Measurements from ENCODE around the gene MCL1. TPM values are rescaled to one million over a fixed set of nuclear protein-coding genes. Genes with fewer than 3 reads are reported as not detected.
"Not testable (repeated sequence)": the region's sequence is repeated elsewhere in the genome, so short reads cannot be mapped to it uniquely, and the experiment has no call there.

The MCL1 gene
- total RNA-seq, 1 donor from 2014 or later, result 154 TPM

GRCh38 chr1:150609732-150610131 is 30.3 kb upstream of the MCL1 start:
- no peak for TF ChIP-seq CTCF (IDR thresholded peaks at IDR 0.05; ENCODE audit: partially characterized antibody, unreplicated experiment)
- Mint-ChIP-seq H3K27me3 (ENCODE audit: unreplicated experiment) (peaks cover 3% of the 10 kb centered on the region), H3K9me3 (ENCODE audit: unreplicated experiment) (peaks cover 3% of the 10 kb centered on the region), H3K36me3 (ENCODE audit: unreplicated experiment) (no peaks in the 10 kb centered on the region), H3K4me3 (ENCODE audit: unreplicated experiment) (no peak overlapping the region), H3K4me1 (ENCODE audit: low read depth, unreplicated experiment) (peaks cover under 1% of the 10 kb centered on the region), H3K27ac (ENCODE audit: unreplicated experiment) (peak overlapping the region; percentile 11)
- DNase-seq, result no peak

- Mint-ChIP-seq H3K27ac (ENCODE audit: unreplicated experiment) (peak overlapping the region; percentile 8), H3K4me1 (ENCODE audit: low read depth, unreplicated experiment) (peaks cover 7% of the 10 kb centered on the region), H3K4me3 (ENCODE audit: unreplicated experiment) (no peak overlapping the region), H3K36me3 (ENCODE audit: unreplicated experiment) (no peaks in the 10 kb centered on the region), H3K27me3 (ENCODE audit: unreplicated experiment) (peaks cover 4% of the 10 kb centered on the region), H3K9me3 (ENCODE audit: unreplicated experiment) (no peaks in the 10 kb centered on the region)
- TF ChIP-seq CTCF (IDR thresholded peaks at IDR 0.05; ENCODE audit: partially characterized antibody, unreplicated experiment), result no peak
- DNase-seq, result no peak
Observed at GRCh38 chr1:150606463-150607142, 27.2 kb upstream of the MCL1 start.

GRCh38 chr1:150605451-150605731 is 26.0 kb upstream of the MCL1 start:
- H3K27ac Mint-ChIP-seq (ENCODE audit: unreplicated experiment); H3K9me3 Mint-ChIP-seq (ENCODE audit: unreplicated experiment); H3K27me3 Mint-ChIP-seq (ENCODE audit: unreplicated experiment); H3K4me1 Mint-ChIP-seq (ENCODE audit: low read depth, unreplicated experiment); H3K4me3 Mint-ChIP-seq (ENCODE audit: unreplicated experiment); H3K36me3 Mint-ChIP-seq (ENCODE audit: unreplicated experiment); DNase-seq: not testable (repeated sequence)

GRCh38 chr1:150604226-150604588 is 24.8 kb upstream of the MCL1 start:
- Mint-ChIP-seq H3K36me3 (ENCODE audit: unreplicated experiment) (no peaks in the 10 kb centered on the region), H3K27ac (ENCODE audit: unreplicated experiment) (peak overlapping the region; percentile 28), H3K9me3 (ENCODE audit: unreplicated experiment) (no peaks in the 10 kb centered on the region), H3K4me3 (ENCODE audit: unreplicated experiment) (no peak overlapping the region), H3K4me1 (ENCODE audit: low read depth, unreplicated experiment) (peaks cover 7% of the 10 kb centered on the region), H3K27me3 (ENCODE audit: unreplicated experiment) (peaks cover 2% of the 10 kb centered on the region)
- no peak for DNase-seq
- TF ChIP-seq CTCF (IDR thresholded peaks at IDR 0.05; ENCODE audit: partially characterized antibody, unreplicated experiment), result no peak

- H3K36me3 Mint-ChIP-seq (ENCODE audit: unreplicated experiment), result no peaks in the 10 kb centered on the region
- peaks cover 7% of the 10 kb centered on the region for H3K4me1 Mint-ChIP-seq (ENCODE audit: low read depth, unreplicated experiment)
- H3K4me3 Mint-ChIP-seq (ENCODE audit: unreplicated experiment), result no peak overlapping the region
- peaks cover 2% of the 10 kb centered on the region for H3K27me3 Mint-ChIP-seq (ENCODE audit: unreplicated experiment)
- DNase-seq, result no peak
- TF ChIP-seq CTCF (IDR thresholded peaks at IDR 0.05; ENCODE audit: partially characterized antibody, unreplicated experiment), result no peak
- H3K27ac Mint-ChIP-seq (ENCODE audit: unreplicated experiment), result no peak overlapping the region
- H3K9me3 Mint-ChIP-seq (ENCODE audit: unreplicated experiment), result no peaks in the 10 kb centered on the region
Observed at GRCh38 chr1:150603711-150604110, 24.3 kb upstream of the MCL1 start.

- H3K36me3 Mint-ChIP-seq (ENCODE audit: unreplicated experiment); H3K9me3 Mint-ChIP-seq (ENCODE audit: unreplicated experiment); DNase-seq; H3K27me3 Mint-ChIP-seq (ENCODE audit: unreplicated experiment); H3K4me3 Mint-ChIP-seq (ENCODE audit: unreplicated experiment); H3K27ac Mint-ChIP-seq (ENCODE audit: unreplicated experiment); H3K4me1 Mint-ChIP-seq (ENCODE audit: low read depth, unreplicated experiment): not testable (repeated sequence)
Observed at GRCh38 chr1:150602372-150602771, 23.0 kb upstream of the MCL1 start.
